Stimulated activated CD8-positive, alpha-beta memory T cell treated with anti-CD3 and anti-CD28 coated beads, Interleukin-15, amount 100 ng/mL, for 1 hour (primary cell): ENCODE data around the gene GNL3.

ENCODE experiments used
- DNase-seq: peaks from one replicate; pipeline ENCODE4 v3.0.0-alpha.2; 2020; ENCODE audit warnings: low read depth

Gene GNL3

GRCh38 chr3:52688266-52688665 lies 2.4 kb downstream of the GNL3 start:
- no peak for DNase-seq

DNA sequence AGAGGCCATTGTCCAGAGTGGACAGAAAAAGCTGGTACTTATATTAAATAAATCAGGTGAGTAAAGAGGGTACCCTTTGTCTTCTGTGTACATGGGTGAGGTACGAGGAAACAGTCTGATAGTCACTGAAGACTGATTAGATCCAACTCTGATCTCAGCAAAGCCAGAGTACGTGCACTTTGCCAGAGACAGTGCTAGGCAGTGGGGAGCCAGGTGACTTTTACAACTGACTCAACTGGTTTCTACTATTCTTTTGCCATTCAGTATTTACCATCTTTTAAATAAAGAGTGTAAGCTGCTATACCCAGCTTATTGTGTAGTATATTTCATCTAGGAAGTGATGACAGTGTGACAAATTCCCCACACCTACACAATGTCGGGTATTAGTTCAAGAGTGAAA lies 3.3 kb downstream of the GNL3 start:
- no peak for DNase-seq

- DNase-seq: no peak
These were observed 4.7 kb downstream of the GNL3 start for GRCh38 chr3:52690560-52690959.

DNA sequence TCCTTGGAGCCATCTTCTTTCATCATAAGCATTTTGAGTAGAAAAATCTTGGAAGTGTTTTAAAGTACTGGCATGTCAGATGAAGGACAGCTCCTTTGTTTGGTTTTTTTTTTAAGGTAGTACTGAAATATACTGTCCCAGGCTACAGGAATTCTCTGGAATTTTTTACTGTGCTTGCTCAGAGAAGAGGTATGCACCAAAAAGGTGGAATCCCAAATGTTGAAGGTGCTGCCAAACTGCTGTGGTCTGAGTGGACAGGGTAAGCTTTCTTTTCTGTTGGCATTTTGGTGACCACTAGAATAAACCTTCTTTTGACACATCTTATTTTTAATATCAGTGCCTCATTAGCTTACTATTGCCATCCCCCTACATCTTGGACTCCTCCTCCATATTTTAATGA lies 7.2 kb downstream of the GNL3 start:
- DNase-seq: no peak

- no peak for DNase-seq
These were observed 8.8 kb downstream of the GNL3 start for GRCh38 chr3:52694528-52695189.

DNA sequence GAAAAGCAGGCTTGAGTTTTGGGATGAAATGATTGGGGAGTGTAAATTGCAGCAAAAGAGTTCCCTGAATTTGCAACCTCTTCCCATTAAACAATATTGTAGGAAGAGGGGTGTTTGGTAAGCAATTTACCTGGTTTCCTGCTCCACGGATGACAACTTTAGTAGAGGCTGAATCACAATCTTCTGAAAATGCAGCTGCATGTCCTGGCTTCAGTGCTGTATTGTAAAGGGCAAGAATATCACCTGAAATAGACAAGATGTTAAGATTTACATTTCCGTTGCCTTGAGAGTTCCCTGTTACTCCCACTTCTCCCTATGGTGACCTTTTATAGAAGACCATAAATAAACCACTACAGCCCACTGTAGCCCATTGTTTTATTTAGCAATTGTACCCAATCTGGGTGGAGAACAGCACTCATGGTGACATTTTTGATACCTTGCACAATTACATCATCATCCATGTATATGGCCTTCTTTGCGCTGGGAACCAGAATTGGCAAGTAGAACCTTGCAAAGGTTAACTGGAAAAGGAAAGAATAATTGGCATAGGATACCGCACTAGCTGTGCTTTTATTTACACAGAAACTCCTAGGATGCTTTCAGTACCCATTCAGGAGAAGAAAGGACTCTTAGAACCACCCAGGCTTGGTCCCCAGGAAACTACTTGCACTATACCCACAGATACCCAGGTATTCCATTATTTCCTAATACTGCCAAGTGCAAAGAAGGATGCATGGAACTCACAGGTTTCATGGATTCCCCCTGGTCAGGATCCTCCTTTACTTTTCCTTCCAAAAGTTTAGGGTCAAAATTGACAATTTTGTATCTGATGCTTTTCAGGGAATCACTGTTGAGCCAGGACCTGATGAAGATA lies 10.2 kb downstream of the GNL3 start:
- no peak for DNase-seq

- DNase-seq: no peak
These were observed 11.2 kb downstream of the GNL3 start for GRCh38 chr3:52696830-52697631.

DNA sequence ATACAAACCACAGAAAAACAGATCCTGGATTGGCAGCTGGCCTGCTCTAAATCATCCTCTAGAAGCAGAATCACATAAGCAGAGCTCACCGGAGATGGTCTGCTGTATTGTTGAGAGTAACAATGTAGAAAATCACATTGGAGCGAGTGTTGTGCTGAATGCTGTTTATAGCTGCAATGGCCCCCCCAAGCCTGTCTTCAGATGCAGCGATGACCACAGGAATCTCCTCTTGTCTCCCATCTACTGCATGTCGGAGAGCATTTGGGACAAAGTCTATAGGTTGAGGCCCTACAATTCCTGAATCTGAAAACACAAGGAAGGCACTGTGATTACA lies 11.8 kb downstream of the GNL3 start:
- DNase-seq: no peak

DNA sequence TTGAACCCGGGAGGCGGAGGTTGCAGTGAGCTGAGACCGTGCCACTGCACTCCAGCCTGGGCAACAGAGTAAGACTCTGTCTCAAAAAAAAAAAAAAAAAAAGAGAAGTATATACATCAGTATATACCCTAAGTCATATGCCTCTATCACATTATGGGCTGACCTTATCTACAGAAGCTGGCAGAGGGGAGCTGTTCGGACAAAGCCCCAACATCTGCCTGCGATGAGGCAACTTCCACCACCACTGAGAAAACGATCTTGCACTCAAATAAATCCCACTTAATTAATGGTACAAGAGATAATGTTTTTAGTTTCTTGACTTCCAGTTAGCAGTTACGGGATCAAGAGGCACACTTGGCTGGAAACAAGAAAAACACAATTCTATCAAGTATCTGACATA lies 17.5 kb downstream of the GNL3 start:
- DNase-seq: no peak

GRCh38 chr3:52704611-52705437 lies 19.0 kb downstream of the GNL3 start:
- DNase-seq: no peak

- DNase-seq: no peak
These were observed 19.5 kb downstream of the GNL3 start for GRCh38 chr3:52705438-52705687.

GRCh38 chr3:52705688-52706686 lies 20.2 kb downstream of the GNL3 start, which contains the start of the genes GLT8D1 and SPCS1:
TSS of gene GLT8D1 (minus strand) at chr3:52705791. CDS start at chr3:52700460, 5,331 bp downstream.
TSS of gene SPCS1 (plus strand) at chr3:52706106. CDS start at chr3:52706247, 141 bp downstream.
- peak; percentile 63 for DNase-seq

DNA sequence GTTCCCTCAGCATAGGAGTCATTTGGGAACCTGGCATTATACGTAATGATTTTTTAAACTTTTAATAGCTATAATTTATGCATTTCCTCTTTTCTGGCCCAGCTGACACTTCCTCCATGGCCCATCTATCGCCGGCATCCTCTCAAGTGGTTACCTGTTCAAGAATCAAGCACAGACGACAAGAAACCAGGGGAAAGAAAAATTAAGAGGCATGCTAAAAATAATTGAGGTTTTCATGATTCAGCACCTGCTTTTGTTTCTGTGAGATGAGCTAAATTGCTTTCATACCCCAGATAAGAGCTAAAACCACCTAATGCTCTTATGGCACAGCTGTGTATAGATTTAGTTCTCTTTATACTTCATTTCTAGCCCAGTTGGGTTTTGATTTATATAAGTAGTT lies 21.8 kb downstream of the GNL3 start:
- no peak for DNase-seq

GRCh38 chr3:52710512-52710911 lies 24.7 kb downstream of the GNL3 start:
- DNase-seq: no peak

GRCh38 chr3:52712291-52713212 lies 26.7 kb downstream of the GNL3 start:
- DNase-seq: no peak

GRCh38 chr3:52714335-52715302 lies 28.8 kb downstream of the GNL3 start:
- no peak for DNase-seq

DNA sequence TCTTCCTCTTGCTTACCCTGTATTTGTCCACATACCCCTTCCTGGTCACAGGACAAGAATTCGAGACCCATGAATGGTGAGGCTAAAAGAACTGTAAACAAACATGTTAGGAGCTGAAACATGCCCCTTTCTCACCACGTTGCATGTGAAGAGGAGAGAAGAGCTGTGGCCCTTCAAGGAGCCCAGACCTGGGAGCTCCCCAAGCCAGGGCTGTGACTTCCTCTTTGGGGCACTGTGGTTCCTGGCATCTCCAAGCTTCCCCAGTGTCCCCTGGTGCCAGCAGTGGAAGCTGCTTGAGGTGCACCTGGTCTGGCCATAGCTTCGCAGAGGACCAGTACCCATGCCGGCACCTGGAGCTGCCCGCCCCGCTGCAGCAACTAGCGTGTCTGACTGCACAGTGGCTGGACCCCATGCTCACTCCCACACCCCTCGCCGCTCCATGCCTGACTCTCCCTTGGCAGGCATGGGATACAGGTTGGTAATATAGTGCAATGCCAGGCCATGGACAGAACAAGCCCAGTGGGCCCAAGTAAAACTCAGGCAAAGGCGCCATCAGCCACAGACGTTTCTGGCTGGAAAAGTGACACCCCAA lies 30.0 kb downstream of the GNL3 start:
- no peak for DNase-seq

GRCh38 chr3:52719618-52720017 lies 33.8 kb downstream of the GNL3 start:
- DNase-seq: no peak
